GM18498 (cell line): ENCODE results near the gene EMILIN3.

Experiments used
- ATAC-seq: cut with Tn5 transposase; IDR thresholded peaks from one replicate; pipeline ENCODE4 v1.9.1; 2021; ENCODE audit warnings: mild to moderate bottlenecking, moderate library complexity; ENCODE audit not compliant: unreplicated experiment

Gene EMILIN3

GRCh38 chr20:41347523-41348429 is 18.8 kb downstream of the EMILIN3 start:
- no peak for ATAC-seq

- no peak for ATAC-seq
Observed at GRCh38 chr20:41345729-41346067, 20.9 kb downstream of the EMILIN3 start.

- ATAC-seq: no peak
Observed at GRCh38 chr20:41344938-41345728, 21.5 kb downstream of the EMILIN3 start.

- ATAC-seq: no peak
Observed at GRCh38 chr20:41344477-41344876, 22.1 kb downstream of the EMILIN3 start.

- ATAC-seq: no peak
Observed at GRCh38 chr20:41342474-41343464, 23.8 kb downstream of the EMILIN3 start.

- peak; percentile 19 for ATAC-seq
Observed at GRCh38 chr20:41340327-41341055, 26.1 kb downstream of the EMILIN3 start, which contains the start of gene LPIN3. TSS of gene LPIN3 (plus strand) at chr20:41340821. CDS start at chr20:41345804, 4,983 bp downstream.

- peak; percentile 76 for ATAC-seq
Observed at GRCh38 chr20:41339957-41340326, 26.7 kb downstream of the EMILIN3 start.

GRCh38 chr20:41336711-41337492 is 29.7 kb downstream of the EMILIN3 start:
- ATAC-seq: no peak

- no peak for ATAC-seq
Observed at GRCh38 chr20:41335591-41335990, 31.0 kb downstream of the EMILIN3 start.

GRCh38 chr20:41334443-41335421 is 31.9 kb downstream of the EMILIN3 start:
- no peak for ATAC-seq

GRCh38 chr20:41334036-41334435 is 32.6 kb downstream of the EMILIN3 start:
- ATAC-seq: no peak

- no peak for ATAC-seq
Observed at GRCh38 chr20:41331731-41332130, 34.9 kb downstream of the EMILIN3 start.

GRCh38 chr20:41330941-41331340 is 35.7 kb downstream of the EMILIN3 start:
- no peak for ATAC-seq

- no peak for ATAC-seq
Observed at GRCh38 chr20:41330343-41330720, 36.3 kb downstream of the EMILIN3 start.

- ATAC-seq: peak; percentile 83
Observed at GRCh38 chr20:41329435-41330342, 36.9 kb downstream of the EMILIN3 start.

GRCh38 chr20:41327178-41327577 is 39.4 kb downstream of the EMILIN3 start:
- no peak for ATAC-seq

GRCh38 chr20:41320976-41321375 is 45.6 kb downstream of the EMILIN3 start:
- no peak for ATAC-seq
